Measurements from ENCODE around the gene PAPPA. TPM values are rescaled to one million over a fixed set of nuclear protein-coding genes. Genes with fewer than 3 reads are reported as not detected.

PAPPA gene
- total RNA-seq, 4 donors from 2014 or later: 0.53 to 2.3 (median 1.4) TPM

DNA sequence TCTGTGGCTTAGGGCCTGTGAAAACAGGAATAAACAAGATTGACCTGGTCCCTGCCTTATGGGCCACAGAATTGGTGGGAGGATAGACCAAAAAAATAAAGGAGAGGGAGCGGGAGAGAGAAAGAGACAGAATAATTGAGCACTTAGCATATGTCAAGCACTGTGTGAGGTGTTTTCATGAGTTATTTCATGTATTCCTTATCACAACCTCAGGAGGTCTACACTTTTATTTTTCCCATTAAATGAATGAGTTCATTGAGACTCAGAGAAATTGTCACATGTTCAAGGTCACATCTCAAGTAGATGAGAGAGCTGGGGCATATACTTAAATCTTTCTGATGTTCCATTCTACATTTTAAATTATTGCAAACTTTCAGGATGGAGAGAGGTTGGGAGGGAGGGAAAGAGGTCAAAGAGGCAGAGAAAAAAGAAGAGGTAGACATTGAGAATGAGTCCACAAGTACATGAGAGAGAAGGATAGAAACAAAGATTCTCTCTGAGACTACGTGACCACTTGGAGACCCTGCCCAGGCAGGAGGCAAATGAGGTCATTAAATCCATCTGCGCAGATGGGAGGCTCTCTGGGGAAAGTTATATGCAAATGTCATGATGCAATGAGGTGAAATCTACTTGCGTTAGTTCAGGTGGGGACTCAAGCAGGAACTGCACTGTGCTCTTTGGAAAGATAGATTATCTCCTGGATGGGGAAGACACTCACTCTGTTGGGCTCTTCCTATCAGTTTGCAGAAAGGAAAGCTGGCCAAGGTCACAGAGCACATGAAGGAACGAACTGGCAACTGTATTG is 241.5 kb downstream of the PAPPA start:
- WGBS: 90% methylated on average over 5 of the region's 5 CpGs
- Histone ChIP-seq H3K36me3 (no peaks in the 10 kb centered on the region), H3K27me3 (no peaks in the 10 kb centered on the region), H3K9me3 (no peaks in the 10 kb centered on the region), H3K4me1 (no peaks in the 10 kb centered on the region), H3K27ac (no peak overlapping the region), H3K4me3 (no peak overlapping the region)
- DNase-seq (ENCODE audit: low spot score in 2 of 2): no peak
- TF ChIP-seq, protein P1, sequence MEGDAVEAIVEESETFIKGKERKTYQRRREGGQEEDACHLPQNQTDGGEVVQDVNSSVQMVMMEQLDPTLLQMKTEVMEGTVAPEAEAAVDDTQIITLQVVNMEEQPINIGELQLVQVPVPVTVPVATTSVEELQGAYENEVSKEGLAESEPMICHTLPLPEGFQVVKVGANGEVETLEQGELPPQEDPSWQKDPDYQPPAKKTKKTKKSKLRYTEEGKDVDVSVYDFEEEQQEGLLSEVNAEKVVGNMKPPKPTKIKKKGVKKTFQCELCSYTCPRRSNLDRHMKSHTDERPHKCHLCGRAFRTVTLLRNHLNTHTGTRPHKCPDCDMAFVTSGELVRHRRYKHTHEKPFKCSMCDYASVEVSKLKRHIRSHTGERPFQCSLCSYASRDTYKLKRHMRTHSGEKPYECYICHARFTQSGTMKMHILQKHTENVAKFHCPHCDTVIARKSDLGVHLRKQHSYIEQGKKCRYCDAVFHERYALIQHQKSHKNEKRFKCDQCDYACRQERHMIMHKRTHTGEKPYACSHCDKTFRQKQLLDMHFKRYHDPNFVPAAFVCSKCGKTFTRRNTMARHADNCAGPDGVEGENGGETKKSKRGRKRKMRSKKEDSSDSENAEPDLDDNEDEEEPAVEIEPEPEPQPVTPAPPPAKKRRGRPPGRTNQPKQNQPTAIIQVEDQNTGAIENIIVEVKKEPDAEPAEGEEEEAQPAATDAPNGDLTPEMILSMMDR (IDR thresholded peaks at IDR 0.05): no peak
- TF ChIP-seq EP300 (IDR thresholded peaks at IDR 0.05): no peak

GRCh38 chr9:116395699-116396037 is 242.1 kb downstream of the PAPPA start:
- no peaks in the 10 kb centered on the region for H3K27me3 ChIP-seq
- no peaks in the 10 kb centered on the region for H3K4me1 ChIP-seq
- no peak overlapping the region for H3K4me3 ChIP-seq
- DNase-seq (ENCODE audit: low spot score in 2 of 2): no peak
- WGBS: 91% methylated on average over 3 of the region's 3 CpGs
- TF ChIP-seq EP300 (IDR thresholded peaks at IDR 0.05): no peak
- no peak for TF ChIP-seq POLR2A (IDR thresholded peaks at IDR 0.05)
- TF ChIP-seq, protein P1 (IDR thresholded peaks at IDR 0.05): no peak
- TF ChIP-seq POLR2AphosphoS5 (IDR thresholded peaks at IDR 0.05): no peak
- H3K36me3 ChIP-seq: no peaks in the 10 kb centered on the region
- H3K27ac ChIP-seq: no peak overlapping the region
- no peaks in the 10 kb centered on the region for H3K9me3 ChIP-seq

DNA sequence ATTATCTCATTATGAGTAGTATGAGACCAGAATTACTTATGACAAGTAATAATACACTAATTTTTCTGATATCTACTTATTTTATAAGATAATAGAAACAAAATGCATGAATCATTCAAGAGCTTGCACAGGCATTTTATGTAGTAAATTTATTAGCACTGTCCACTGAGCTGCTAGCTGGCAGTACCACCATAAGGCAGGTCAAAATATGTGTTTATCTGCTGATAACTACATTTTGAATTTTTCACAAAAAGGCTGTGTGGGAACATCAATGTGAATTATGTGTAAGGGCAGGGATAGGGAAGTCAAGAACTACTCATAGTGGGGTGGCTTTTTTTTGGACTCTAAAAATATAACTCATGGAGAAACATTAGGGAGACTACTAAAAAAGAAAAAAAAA is 249.6 kb downstream of the PAPPA start:
- H3K9me3 ChIP-seq: no peaks in the 10 kb centered on the region
- no peaks in the 10 kb centered on the region for H3K36me3 ChIP-seq
- no peak overlapping the region for H3K27ac ChIP-seq
- TF ChIP-seq POLR2A (IDR thresholded peaks at IDR 0.05): no peak
- TF ChIP-seq EP300 (IDR thresholded peaks at IDR 0.05): no peak
- TF ChIP-seq, protein P1 (IDR thresholded peaks at IDR 0.05): no peak
- TF ChIP-seq POLR2AphosphoS5 (IDR thresholded peaks at IDR 0.05): no peak
- H3K27me3 ChIP-seq: no peaks in the 10 kb centered on the region
- no peak for DNase-seq (ENCODE audit: low spot score in 2 of 2)
- no peaks in the 10 kb centered on the region for H3K4me1 ChIP-seq
- H3K4me3 ChIP-seq: no peak overlapping the region

DNA sequence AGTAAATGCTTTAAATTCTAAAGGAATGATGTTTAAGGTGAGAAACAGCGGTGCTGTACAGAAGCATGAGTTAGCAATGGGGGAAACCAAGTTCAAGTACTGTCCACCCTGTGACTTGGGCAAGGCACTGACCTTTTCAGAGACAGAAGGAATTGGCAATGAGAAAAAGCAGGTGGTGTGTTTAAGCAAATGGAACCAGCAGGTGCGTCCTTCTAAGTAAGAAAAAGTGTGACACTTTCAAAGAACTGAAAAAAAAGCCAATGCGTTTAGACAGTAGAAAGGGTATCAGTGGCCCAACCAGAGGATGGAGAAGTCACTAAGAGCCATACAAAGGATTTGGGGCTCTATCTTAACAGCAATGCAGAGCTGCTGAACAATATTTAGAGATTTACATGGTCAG is 250.6 kb downstream of the PAPPA start:
- TF ChIP-seq EP300 (IDR thresholded peaks at IDR 0.05): no peak
- TF ChIP-seq, protein P1 (IDR thresholded peaks at IDR 0.05): no peak
- TF ChIP-seq POLR2A (IDR thresholded peaks at IDR 0.05): no peak
- TF ChIP-seq POLR2AphosphoS5 (IDR thresholded peaks at IDR 0.05): no peak
- no peaks in the 10 kb centered on the region for H3K27me3 ChIP-seq
- DNase-seq (ENCODE audit: low spot score in 2 of 2): no peak
- no peaks in the 10 kb centered on the region for H3K36me3 ChIP-seq
- H3K4me3 ChIP-seq: no peak overlapping the region
- no peaks in the 10 kb centered on the region for H3K9me3 ChIP-seq
- no peak overlapping the region for H3K27ac ChIP-seq
- 98% methylated on average over 3 of the region's 3 CpGs for WGBS
- no peaks in the 10 kb centered on the region for H3K4me1 ChIP-seq

- 92% methylated on average over 1 of the region's 1 CpG for WGBS
- Histone ChIP-seq H3K27me3 (no peaks in the 10 kb centered on the region), H3K9me3 (no peaks in the 10 kb centered on the region), H3K36me3 (no peaks in the 10 kb centered on the region), H3K27ac (no peak overlapping the region), H3K4me3 (no peak overlapping the region), H3K4me1 (no peaks in the 10 kb centered on the region)
- no peak for DNase-seq (ENCODE audit: low spot score in 2 of 2)
- TF ChIP-seq POLR2A (IDR thresholded peaks at IDR 0.05) (no peak), EP300 (IDR thresholded peaks at IDR 0.05) (no peak), POLR2AphosphoS5 (IDR thresholded peaks at IDR 0.05) (no peak)
- TF ChIP-seq, protein P1 (IDR thresholded peaks at IDR 0.05): no peak
Measured at GRCh38 chr9:116405321-116405720, 251.7 kb downstream of the PAPPA start.

Measured in suprapubic skin (tissue), 4 donors.